ENCODE measurements around the gene IMMT.

Gene IMMT

DNA sequence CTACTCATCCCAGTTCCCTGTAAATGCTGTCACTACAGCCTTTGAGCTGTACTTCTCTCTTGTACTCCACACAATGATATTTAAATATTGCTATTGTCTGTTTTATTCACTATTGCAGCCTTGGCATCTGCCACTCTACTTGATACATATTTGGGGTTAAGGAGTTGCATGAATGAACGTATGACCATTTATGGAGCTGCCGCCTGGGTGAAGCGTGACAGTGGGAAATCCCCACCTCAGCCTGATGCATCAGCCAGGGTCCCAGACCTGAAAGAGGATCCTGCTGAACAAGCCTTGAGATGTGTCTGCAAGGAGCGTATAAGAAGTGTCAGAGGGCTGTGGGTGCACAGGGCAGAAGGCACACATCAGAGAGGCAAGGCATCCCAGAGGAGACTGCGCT is 43.1 kb upstream of the IMMT start:
- Histone ChIP-seq H3K4me3 (replicated peaks; ENCODE audit: insufficient read depth, low read length) (no peak overlapping the region), H3K27ac (replicated peaks) (no peak overlapping the region), H3K27me3 (ENCODE audit: insufficient read depth, poor library complexity, severe bottlenecking) (no peaks in the 10 kb centered on the region)
- TF ChIP-seq POLR2AphosphoS5 (IDR thresholded peaks at IDR 0.05; ENCODE audit: low read depth), result no peak
- TF ChIP-seq GABPA (IDR thresholded peaks at IDR 0.05; ENCODE audit: low read depth), result no peak
- TF ChIP-seq, protein P1, sequence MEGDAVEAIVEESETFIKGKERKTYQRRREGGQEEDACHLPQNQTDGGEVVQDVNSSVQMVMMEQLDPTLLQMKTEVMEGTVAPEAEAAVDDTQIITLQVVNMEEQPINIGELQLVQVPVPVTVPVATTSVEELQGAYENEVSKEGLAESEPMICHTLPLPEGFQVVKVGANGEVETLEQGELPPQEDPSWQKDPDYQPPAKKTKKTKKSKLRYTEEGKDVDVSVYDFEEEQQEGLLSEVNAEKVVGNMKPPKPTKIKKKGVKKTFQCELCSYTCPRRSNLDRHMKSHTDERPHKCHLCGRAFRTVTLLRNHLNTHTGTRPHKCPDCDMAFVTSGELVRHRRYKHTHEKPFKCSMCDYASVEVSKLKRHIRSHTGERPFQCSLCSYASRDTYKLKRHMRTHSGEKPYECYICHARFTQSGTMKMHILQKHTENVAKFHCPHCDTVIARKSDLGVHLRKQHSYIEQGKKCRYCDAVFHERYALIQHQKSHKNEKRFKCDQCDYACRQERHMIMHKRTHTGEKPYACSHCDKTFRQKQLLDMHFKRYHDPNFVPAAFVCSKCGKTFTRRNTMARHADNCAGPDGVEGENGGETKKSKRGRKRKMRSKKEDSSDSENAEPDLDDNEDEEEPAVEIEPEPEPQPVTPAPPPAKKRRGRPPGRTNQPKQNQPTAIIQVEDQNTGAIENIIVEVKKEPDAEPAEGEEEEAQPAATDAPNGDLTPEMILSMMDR (IDR thresholded peaks at IDR 0.05; ENCODE audit: insufficient read depth, low read length), result no peak
- TF ChIP-seq SPI1 (IDR thresholded peaks at IDR 0.05; ENCODE audit: borderline replicate concordance, low read depth), result no peak
- TF ChIP-seq, protein P2, sequence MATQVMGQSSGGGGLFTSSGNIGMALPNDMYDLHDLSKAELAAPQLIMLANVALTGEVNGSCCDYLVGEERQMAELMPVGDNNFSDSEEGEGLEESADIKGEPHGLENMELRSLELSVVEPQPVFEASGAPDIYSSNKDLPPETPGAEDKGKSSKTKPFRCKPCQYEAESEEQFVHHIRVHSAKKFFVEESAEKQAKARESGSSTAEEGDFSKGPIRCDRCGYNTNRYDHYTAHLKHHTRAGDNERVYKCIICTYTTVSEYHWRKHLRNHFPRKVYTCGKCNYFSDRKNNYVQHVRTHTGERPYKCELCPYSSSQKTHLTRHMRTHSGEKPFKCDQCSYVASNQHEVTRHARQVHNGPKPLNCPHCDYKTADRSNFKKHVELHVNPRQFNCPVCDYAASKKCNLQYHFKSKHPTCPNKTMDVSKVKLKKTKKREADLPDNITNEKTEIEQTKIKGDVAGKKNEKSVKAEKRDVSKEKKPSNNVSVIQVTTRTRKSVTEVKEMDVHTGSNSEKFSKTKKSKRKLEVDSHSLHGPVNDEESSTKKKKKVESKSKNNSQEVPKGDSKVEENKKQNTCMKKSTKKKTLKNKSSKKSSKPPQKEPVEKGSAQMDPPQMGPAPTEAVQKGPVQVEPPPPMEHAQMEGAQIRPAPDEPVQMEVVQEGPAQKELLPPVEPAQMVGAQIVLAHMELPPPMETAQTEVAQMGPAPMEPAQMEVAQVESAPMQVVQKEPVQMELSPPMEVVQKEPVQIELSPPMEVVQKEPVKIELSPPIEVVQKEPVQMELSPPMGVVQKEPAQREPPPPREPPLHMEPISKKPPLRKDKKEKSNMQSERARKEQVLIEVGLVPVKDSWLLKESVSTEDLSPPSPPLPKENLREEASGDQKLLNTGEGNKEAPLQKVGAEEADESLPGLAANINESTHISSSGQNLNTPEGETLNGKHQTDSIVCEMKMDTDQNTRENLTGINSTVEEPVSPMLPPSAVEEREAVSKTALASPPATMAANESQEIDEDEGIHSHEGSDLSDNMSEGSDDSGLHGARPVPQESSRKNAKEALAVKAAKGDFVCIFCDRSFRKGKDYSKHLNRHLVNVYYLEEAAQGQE (IDR thresholded peaks at IDR 0.05; ENCODE audit: insufficient replicate concordance, low read depth), result no peak
- DNase-seq (ENCODE audit: low read depth in 1 of 2, low spot score in 1 of 2), result no peak

DNA sequence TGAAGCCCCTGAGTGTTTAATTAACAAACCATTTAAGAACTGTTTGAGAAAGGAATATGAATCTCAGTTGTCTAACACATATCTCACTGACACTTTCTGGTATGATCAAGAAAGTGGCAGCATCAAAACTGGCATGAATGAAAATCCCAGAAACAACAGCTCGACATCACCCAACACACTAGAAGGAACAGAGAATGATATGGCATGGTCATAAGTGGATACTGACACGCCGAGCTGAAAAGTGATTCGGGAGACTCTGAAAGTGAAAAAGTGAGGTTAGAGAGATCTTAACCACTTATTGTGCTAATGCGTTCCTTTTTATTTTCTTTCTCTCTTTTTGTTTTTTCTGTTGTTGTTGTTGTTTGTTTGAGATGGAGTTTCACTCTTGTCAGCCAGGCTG is 41.9 kb upstream of the IMMT start:
- Histone ChIP-seq H3K27ac (replicated peaks) (no peak overlapping the region), H3K27me3 (ENCODE audit: insufficient read depth, poor library complexity, severe bottlenecking) (no peaks in the 10 kb centered on the region), H3K4me3 (replicated peaks; ENCODE audit: insufficient read depth, low read length) (no peak overlapping the region)
- TF ChIP-seq SPI1 (IDR thresholded peaks at IDR 0.05; ENCODE audit: borderline replicate concordance, low read depth) (no peak), GABPA (IDR thresholded peaks at IDR 0.05; ENCODE audit: low read depth) (no peak), POLR2AphosphoS5 (IDR thresholded peaks at IDR 0.05; ENCODE audit: low read depth) (no peak)
- TF ChIP-seq, protein P1 (IDR thresholded peaks at IDR 0.05; ENCODE audit: insufficient read depth, low read length), result no peak
- TF ChIP-seq, protein P2 (IDR thresholded peaks at IDR 0.05; ENCODE audit: insufficient replicate concordance, low read depth), result no peak
- no peak for DNase-seq (ENCODE audit: low read depth in 1 of 2, low spot score in 1 of 2)

DNA sequence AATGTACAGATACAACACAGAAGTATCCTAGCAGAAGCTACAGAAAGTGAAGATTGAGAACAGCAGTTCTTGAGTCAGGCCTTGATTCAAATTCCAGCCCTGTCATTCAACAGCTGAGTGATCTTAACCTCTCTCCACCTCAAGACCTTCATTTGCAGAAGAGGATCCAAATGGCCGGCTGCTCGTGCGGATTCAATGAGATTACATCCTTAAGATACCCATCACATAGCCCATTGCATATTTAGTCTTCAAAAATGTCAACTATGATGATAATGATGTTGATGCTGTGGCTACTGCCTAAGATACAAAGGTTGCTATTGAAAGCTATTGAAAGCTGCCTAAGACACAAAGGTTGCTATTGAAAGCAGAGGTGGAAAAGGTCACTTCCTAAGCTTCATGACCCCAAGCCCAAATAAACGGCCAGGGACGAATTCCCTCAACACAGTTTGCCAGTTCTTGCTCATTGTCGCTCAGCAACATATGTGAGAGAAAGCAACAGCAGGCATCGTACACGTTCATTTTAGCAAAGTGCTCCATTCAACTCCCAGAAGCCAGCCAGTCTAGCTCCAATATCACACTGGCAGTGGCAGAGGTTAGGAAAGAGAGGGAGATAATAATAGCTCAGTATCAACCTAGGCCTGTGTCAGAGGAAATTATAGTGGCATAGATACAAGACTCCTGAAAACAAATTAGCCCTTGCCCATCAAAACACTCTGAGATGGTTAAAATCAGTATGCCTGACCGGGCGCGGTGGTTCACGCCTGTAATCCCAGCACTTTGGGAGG is 40.1 kb upstream of the IMMT start:
- no peak for DNase-seq (ENCODE audit: low read depth in 1 of 2, low spot score in 1 of 2)
- H3K4me3 ChIP-seq (replicated peaks; ENCODE audit: insufficient read depth, low read length), result no peak overlapping the region
- no peak for TF ChIP-seq POLR2AphosphoS5 (IDR thresholded peaks at IDR 0.05; ENCODE audit: low read depth)
- TF ChIP-seq GABPA (IDR thresholded peaks at IDR 0.05; ENCODE audit: low read depth), result no peak
- TF ChIP-seq SPI1 (IDR thresholded peaks at IDR 0.05; ENCODE audit: borderline replicate concordance, low read depth), result no peak
- TF ChIP-seq, protein P1 (IDR thresholded peaks at IDR 0.05; ENCODE audit: insufficient read depth, low read length), result no peak
- TF ChIP-seq, protein P2 (IDR thresholded peaks at IDR 0.05; ENCODE audit: insufficient replicate concordance, low read depth), result no peak
- H3K27me3 ChIP-seq (ENCODE audit: insufficient read depth, poor library complexity, severe bottlenecking), result no peaks in the 10 kb centered on the region
- H3K27ac ChIP-seq (replicated peaks), result no peak overlapping the region
